Astrocyte of the spinal cord (primary cell): ENCODE data around the gene KAT2A.

Experiments used
- DNase-seq: peaks from one replicate; pipeline ENCODE4 v3.0.0; 2011; ENCODE audit warnings: low read depth, low spot score
- H3K4me3 ChIP-seq: 2 replicates; pipeline ENCODE4 v1.5.1; 2011; ENCODE audit warnings: low read depth, mild to moderate bottlenecking, low read length, moderate library complexity
- in situ Hi-C: cut with HindIII; loops from 2 replicates; pipeline ENCODE4 v1.10.0; 2017; ENCODE audit warnings: low sequenced_read_pairs
- TF ChIP-seq, protein P1 (sequence below): IDR thresholded peaks from 2 replicates; pipeline ENCODE4 v1.5.1; 2012; ENCODE audit warnings: low read depth, mild to moderate bottlenecking, low read length, inconsistent platforms

KAT2A gene

DNA sequence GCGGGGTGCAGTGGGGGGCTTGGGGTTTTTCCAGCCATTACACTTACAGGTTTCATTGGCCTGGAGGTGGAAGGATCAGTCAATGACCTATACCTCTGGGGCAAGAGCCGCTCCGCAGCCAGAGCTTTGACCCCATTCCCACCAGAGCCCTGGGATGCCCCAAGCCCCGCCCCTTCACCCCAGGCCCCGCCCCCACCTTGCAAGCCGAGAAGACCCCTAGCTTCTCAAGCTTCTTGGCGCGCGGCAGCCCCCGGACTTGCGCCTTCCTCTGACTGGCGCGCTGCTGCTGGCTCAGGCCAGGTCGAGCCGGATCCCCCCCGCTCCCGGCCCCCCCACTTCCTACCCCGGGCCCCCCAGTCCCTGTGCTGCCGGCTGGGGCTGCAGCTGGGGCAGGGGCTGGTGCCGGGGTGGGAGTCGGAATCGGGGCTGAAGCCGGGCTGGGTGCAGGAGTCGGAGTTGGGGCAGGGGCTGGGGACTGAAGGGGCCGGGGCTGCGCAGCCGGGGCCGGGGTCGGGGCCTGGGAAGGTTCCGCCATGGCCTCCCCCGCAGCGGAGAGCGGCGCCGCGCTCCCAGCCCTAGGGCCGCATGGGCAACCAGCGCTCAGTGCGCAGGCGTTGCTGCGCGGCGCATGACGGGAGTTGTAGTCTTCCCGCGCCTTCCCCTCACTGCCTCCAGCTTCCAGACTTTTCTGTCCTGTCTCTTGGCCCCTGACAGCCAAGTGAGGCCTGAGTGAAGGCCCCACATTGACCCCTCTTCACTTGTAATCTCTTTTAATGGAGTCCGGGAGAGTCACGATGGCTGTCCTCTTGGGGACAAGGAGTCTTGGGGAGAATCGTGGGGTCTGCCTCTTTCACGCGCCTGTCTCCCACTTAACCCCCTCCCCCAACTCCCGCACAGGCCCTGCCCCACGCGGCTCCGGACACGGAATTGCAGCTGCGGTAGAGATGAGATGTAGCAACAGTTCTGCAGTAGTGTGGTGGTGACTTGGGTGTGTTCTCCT, at the start of gene KAT2A:
KAT2A (minus strand) TSS at position 598 of the 1,000 bp plus-strand sequence; CDS start at position 535, 63 bp downstream.
- peak; percentile 71 for DNase-seq
- in situ Hi-C loops, result no loop called here
- H3K4me3 ChIP-seq, result peak within 1 kb of the TSS; percentile 52
- TF ChIP-seq, protein P1, sequence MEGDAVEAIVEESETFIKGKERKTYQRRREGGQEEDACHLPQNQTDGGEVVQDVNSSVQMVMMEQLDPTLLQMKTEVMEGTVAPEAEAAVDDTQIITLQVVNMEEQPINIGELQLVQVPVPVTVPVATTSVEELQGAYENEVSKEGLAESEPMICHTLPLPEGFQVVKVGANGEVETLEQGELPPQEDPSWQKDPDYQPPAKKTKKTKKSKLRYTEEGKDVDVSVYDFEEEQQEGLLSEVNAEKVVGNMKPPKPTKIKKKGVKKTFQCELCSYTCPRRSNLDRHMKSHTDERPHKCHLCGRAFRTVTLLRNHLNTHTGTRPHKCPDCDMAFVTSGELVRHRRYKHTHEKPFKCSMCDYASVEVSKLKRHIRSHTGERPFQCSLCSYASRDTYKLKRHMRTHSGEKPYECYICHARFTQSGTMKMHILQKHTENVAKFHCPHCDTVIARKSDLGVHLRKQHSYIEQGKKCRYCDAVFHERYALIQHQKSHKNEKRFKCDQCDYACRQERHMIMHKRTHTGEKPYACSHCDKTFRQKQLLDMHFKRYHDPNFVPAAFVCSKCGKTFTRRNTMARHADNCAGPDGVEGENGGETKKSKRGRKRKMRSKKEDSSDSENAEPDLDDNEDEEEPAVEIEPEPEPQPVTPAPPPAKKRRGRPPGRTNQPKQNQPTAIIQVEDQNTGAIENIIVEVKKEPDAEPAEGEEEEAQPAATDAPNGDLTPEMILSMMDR, result no peak

DNA sequence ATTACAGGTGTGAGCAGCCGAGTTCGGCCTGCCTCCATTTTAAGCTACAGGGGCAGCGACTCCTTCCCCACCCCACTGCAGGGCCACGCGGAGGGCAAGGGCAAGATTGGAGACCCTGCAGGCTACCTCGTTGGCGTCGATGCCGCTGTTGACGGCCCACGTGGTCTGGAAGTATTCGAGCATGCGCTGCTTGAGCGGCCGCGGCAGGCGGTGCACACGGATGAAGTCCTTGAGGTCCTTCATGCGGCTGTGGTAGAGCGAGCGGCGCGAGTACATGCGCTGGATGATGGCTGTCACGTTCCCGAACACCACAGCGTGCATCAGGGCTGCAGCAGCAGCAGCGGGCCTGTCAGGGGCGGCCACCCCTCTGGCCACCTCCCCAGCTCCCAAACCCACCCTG, 48.2 kb upstream of the KAT2A start:
- TF ChIP-seq, protein P1, result no peak
- in situ Hi-C loops, result no loop called here
- no peak overlapping the region for H3K4me3 ChIP-seq
- no peak for DNase-seq

DNA sequence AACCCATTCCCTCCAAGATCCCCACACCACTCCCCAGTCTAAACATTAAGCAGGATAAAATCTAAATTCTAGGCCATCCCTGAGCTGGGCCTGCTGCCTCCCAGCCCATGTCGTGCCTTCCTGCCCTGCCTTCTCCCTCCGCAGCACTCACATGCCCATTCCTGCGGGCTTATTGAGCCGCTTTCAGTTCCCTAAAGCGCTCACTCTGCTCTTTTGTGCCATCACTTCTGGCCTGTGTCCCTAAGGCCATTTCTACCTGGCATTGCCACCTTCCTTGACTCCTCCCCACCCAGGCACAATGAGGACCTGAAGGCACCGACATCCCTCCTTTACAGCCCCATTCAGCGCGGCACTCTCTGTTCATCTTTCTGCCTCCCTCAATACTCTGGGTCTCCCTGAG, 46.6 kb upstream of the KAT2A start:
- TF ChIP-seq, protein P1, result no peak
- no peak overlapping the region for H3K4me3 ChIP-seq
- in situ Hi-C loops, result no loop called here
- no peak for DNase-seq

DNA sequence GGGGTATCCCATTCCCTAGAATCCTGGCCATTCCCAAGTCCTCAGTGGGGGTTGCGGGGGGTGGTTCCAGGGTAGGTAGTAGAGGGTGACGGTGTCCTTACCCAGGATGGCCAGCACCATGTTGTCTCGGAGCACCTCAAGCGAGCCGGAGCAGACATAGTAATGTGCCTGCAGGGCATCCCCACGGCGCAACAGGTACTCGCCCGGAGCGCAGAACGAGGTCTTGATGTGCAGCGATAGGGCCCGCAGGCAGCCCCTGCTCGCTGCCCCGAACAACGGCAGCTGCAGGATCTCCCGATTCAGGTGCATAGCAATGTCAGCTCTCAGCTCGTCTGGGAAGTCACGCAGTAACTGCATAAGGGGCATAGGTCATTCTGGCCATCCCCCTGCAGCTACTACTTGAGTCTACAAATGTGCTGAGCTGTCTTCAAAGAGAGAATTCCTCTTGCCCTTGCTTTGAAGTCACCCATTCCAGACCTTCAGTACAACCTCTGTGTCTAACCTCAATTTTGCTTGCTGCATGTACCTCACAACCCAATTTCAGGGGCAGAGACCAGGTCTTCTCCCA, 45.1 kb upstream of the KAT2A start:
- in situ Hi-C loops, result no loop called here
- DNase-seq, result no peak
- no peak overlapping the region for H3K4me3 ChIP-seq
- TF ChIP-seq, protein P1, result no peak

DNA sequence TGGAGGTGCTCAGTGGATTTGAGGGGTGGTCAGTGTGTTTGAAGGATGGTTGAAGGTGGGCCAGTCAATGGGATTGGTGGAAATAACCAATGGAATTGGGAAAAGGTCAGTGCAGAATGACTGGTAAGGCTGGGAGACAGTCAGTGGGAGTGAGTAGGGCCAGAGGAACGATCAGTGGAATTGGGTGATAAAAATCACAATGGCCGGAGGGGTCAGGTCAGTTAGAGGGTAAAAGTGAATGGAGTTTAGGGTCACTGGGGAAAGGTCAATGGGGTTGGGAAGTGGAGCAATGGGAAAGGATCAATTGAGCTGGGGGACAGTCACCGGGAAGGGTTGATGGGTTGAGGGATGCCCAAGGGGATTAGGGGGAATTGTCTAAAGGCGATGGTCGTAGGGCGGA, 44.6 kb upstream of the KAT2A start:
- no peak for DNase-seq
- H3K4me3 ChIP-seq, result no peak overlapping the region
- in situ Hi-C loops, result no loop called here
- TF ChIP-seq, protein P1, result no peak

DNA sequence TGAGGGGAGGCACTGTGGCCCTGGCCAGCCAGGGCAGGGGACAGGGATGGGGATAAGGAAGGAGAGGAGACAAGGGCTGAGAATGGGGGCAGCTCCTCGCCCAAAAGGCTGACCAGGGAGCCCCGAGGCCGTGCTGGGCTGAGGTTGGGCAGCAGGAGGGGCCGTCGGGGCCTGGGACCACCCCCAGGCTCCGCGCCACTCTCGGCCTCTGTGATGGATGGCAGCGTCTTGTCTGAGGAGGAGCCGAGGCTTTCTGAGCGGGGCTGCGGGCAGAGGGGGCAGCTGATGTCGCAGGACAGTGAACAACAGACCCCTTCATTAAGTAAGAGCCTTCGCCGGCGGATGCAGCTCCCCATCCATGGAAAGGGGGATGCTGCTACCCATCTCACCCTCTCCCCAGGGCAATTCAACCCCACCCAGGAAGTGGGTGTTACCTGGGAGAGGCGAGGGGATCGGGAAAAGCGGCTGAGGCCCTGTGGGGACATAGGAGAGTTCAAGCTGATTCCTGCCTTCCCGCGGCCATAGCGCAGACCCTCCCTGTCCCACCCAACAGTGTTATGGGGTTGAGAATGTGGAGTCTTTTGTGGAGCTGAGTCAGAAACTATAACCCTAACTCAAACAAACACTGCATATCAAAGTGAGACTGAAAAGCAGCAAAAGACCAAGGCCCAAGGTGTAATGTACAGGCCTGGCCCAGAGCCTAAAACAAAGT, 42.7 kb upstream of the KAT2A start:
- H3K4me3 ChIP-seq, result no peak overlapping the region
- in situ Hi-C loops, result no loop called here
- no peak for DNase-seq
- TF ChIP-seq, protein P1, result no peak
